ENCODE data around the gene ZNF605. TPM values are rescaled to one million over a fixed set of nuclear protein-coding genes. Genes with fewer than 3 reads are reported as not detected.

Gene ZNF605
- total and polyA plus RNA-seq, 2 of the 8 experiments (the other 6 are each of a cell fraction or from before 2014, with no cell fraction given) = 3.6 to 20.3 TPM

DNA sequence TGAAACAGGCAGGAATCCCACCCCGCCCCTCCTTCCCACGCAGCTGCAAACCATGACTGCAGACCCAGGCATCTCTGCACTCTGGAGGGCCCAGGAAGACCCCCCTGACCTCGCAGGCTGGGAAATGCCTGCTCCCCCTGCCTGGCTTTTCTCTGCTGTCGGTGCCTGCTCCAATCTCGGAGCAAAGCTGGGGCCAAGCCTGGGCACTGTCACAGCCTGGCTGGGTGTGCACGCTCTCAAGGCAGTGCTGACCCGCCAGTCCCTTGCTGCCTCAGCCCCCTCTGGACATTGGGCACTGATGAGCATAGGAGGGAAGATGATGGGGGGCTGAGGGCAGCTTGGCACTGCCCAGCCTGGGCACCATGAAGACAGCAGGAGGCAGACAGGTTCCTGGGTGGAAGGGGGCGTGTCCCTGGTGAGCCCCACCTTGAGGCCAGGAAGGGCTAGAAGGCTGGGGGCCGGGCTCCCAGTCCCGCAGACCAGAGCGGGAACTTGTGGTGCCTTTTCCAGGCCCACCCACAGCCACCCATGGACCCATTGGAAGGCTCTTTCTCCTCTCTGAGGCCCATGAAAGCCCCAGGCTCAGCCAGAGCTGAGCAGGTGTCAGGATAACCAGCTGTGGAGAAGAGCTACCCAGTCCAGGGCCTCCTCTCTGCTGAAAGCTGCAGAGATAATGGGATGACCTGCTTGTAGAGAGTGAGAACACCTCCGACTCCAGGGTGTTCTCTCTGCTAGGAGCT is 10.7 kb upstream of the ZNF605 start:
- Histone ChIP-seq H3K79me1 (ENCODE audit: low read depth, low read length) (no peaks in the 10 kb centered on the region), H4K8ac (ENCODE audit: extremely low read depth, insufficient read depth, low read length) (no peak overlapping the region), H2BK120ac (replicated peaks; ENCODE audit: low read depth, low read length) (no peak overlapping the region), H3K14ac (ENCODE audit: insufficient read length) (no peak overlapping the region), H3K4ac (replicated peaks; ENCODE audit: insufficient read length, low read depth, low read length) (no peak overlapping the region), H3K56ac (replicated peaks; ENCODE audit: insufficient read length, low read depth, low read length) (no peak overlapping the region), H3K23me2 (ENCODE audit: low read depth, low read length) (no peaks in the 10 kb centered on the region), H3K9me3 (ENCODE audit: insufficient read depth in 2 of 2, low read depth in 1 of 2, low read length in 1 of 2) (peaks cover 49 to 76% of the 10 kb centered on the region in 2 experiments), H3K4me1 (replicated peaks in 1 of 4; ENCODE audit: control insufficient read depth in 3 of 4, insufficient read depth in 4 of 4, low read length in 3 of 4) (no peaks in the 10 kb centered on the region), H3K18ac (ENCODE audit: extremely low read depth, low read length) (no peak overlapping the region), H3K27ac (ENCODE audit: low read depth, low read length) (no peak overlapping the region), H3K27me3 (replicated peaks in 1 of 4; ENCODE audit: control insufficient read depth in 3 of 4, extremely low read depth in 1 of 4, insufficient read depth in 3 of 4, low read length in 3 of 4) (no peaks in the 10 kb centered on the region), H3K9ac (replicated peaks in 1 of 4; ENCODE audit: extremely low read depth in 1 of 4, low read depth in 3 of 4, low read length in 3 of 4) (no peak overlapping the region), H3K36me3 (ENCODE audit: control insufficient read depth in 2 of 4, insufficient read depth in 4 of 4, low read length in 3 of 4) (no peaks in the 10 kb centered on the region), H2BK12ac (ENCODE audit: low read depth, low read length) (no peak overlapping the region), H4K20me1 (replicated peaks in 1 of 2; ENCODE audit: control insufficient read depth in 1 of 2, insufficient read depth in 2 of 2, low read length in 2 of 2) (no peaks in the 10 kb centered on the region), H2BK15ac (ENCODE audit: low read length) (no peak overlapping the region), H4K5ac (ENCODE audit: insufficient read length, low read depth, low read length) (no peak overlapping the region), H2AFZ (ENCODE audit: low read length) (no peak overlapping the region), H3K79me2 (ENCODE audit: control insufficient read depth in 1 of 2, insufficient read depth in 2 of 2, low read length in 2 of 2) (no peaks in the 10 kb centered on the region), H2BK5ac (ENCODE audit: low read depth, low read length) (no peak overlapping the region), H2BK20ac (ENCODE audit: low read length) (no peak overlapping the region), H4K91ac (replicated peaks; ENCODE audit: insufficient read length, low read length) (no peak overlapping the region), H3K4me3 (ENCODE audit: extremely low read depth in 1 of 4, insufficient read depth in 2 of 4, low read depth in 3 of 4, low read length in 4 of 4) (no peak overlapping the region), H2AK5ac (ENCODE audit: low read depth, low read length) (no peak overlapping the region), H3K4me2 (ENCODE audit: insufficient read depth in 1 of 2, low read depth in 2 of 2, low read length in 2 of 2) (no peak overlapping the region), H3K23ac (ENCODE audit: insufficient read length) (no peak overlapping the region)
- TF ChIP-seq RXRA (IDR thresholded peaks at IDR 0.05; ENCODE audit: insufficient read depth, low read depth, low read length) = no peak
- no peak for TF ChIP-seq RNF2 (IDR thresholded peaks at IDR 0.05; ENCODE audit: borderline replicate concordance, low read depth, low read length, missing control alignments, poor library complexity, severe bottlenecking)
- TF ChIP-seq EGR1 (IDR thresholded peaks at IDR 0.05; ENCODE audit: borderline replicate concordance, low read depth, low read length) = no peak
- TF ChIP-seq JUN (IDR thresholded peaks at IDR 0.05; ENCODE audit: low read depth, low read length) = no peak
- TF ChIP-seq, protein P1, sequence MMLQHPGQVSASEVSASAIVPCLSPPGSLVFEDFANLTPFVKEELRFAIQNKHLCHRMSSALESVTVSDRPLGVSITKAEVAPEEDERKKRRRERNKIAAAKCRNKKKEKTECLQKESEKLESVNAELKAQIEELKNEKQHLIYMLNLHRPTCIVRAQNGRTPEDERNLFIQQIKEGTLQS (IDR thresholded peaks at IDR 0.05; ENCODE audit: insufficient read depth, low read depth, low read length) = no peak
- no peak for TF ChIP-seq JUND (IDR thresholded peaks at IDR 0.05; ENCODE audit: low read length)
- TF ChIP-seq SUZ12 (IDR thresholded peaks at IDR 0.05; ENCODE audit: low read length) = no peak
- TF ChIP-seq NANOG (IDR thresholded peaks at IDR 0.05; ENCODE audit: insufficient read depth, low read depth, low read length, poor library complexity, severe bottlenecking) = no peak
- no peak for TF ChIP-seq TBP (IDR thresholded peaks at IDR 0.05; ENCODE audit: low read depth, low read length)
- DNase-seq (ENCODE audit: low read depth in 1 of 2, low spot score in 2 of 2) (no peak), FAIRE-seq (no peak)
- POLR2A ChIA-PET (ENCODE audit: partially characterized antibody) = interaction anchor here (0.5 to 1.3 kb wide), 3 partner anchors 11 to 20 kb away, joined by 3 read pairs; partner anchors contain the start of genes ZNF26 and ZNF605
- CTCF ChIA-PET (ENCODE audit: partially characterized antibody) = no interaction called here
- 81% methylated on average over 12 of the region's 12 CpGs; no CpG with 5 or more reads in 1 of the 2 experiments for WGBS, 2 experiments (ENCODE audit: extremely low coverage in 1 of 2, insufficient coverage in 1 of 2, insufficient read length in 1 of 2, insufficient replicate concordance in 2 of 2, low coverage in 1 of 2, low lambda C conversion rate in 2 of 2, missing lambda C conversion rate in 1 of 2)
